Measurements from ENCODE around the gene GPC6. TPM values are rescaled to one million over a fixed set of nuclear protein-coding genes. Genes with fewer than 3 reads are reported as not detected.

GPC6 gene
- total RNA-seq, 3 donors from 2014 or later: 0.03 to 0.08 TPM; not detected in 1

- Mint-ChIP-seq H3K27me3 (ENCODE audit: low read depth) (peaks cover 16% of the 10 kb centered on the region), H3K4me1 (ENCODE audit: low read depth) (peaks cover 1% of the 10 kb centered on the region), H3K4me3 (no peak overlapping the region), H3K9me3 (no peaks in the 10 kb centered on the region), H3K36me3 (ENCODE audit: insufficient read depth) (peaks cover 1% of the 10 kb centered on the region)
- DNase-seq (no peak), ATAC-seq (no peak)
Observed at GRCh38 chr13:93222976-93223375, 3.6 kb upstream of the GPC6 start.

GRCh38 chr13:93224535-93224934 lies 2.1 kb upstream of the GPC6 start:
- no peak for ATAC-seq
- H3K4me3 Mint-ChIP-seq: no peak overlapping the region
- peaks cover 24% of the 10 kb centered on the region for H3K27me3 Mint-ChIP-seq (ENCODE audit: low read depth)

GRCh38 chr13:93225610-93226009 lies 997 bp upstream of the GPC6 start:
- DNase-seq: no peak
- Mint-ChIP-seq H3K9me3 (no peaks in the 10 kb centered on the region), H3K4me1 (ENCODE audit: low read depth) (peaks cover 1% of the 10 kb centered on the region), H3K36me3 (ENCODE audit: insufficient read depth) (peaks cover 1% of the 10 kb centered on the region), H3K4me3 (no peak overlapping the region), H3K27me3 (ENCODE audit: low read depth) (peaks cover 29% of the 10 kb centered on the region)
- ATAC-seq: no peak

More at GRCh38 chr13:93224535-93224934, 2.1 kb upstream of the GPC6 start:
- peaks cover 1% of the 10 kb centered on the region for H3K4me1 Mint-ChIP-seq (ENCODE audit: low read depth)
- no peaks in the 10 kb centered on the region for H3K9me3 Mint-ChIP-seq
- peaks cover 1% of the 10 kb centered on the region for H3K36me3 Mint-ChIP-seq (ENCODE audit: insufficient read depth)
- DNase-seq: no peak

GRCh38 chr13:93226065-93226622 lies 463 bp upstream of the GPC6 start:
- H3K9me3 Mint-ChIP-seq: no peaks in the 10 kb centered on the region

GRCh38 chr13:93227280-93227877 lies 772 bp downstream of the GPC6 start:
- peak; percentile 28 to 43 for ATAC-seq
- no peaks in the 10 kb centered on the region for H3K9me3 Mint-ChIP-seq
- peaks cover 1% of the 10 kb centered on the region for H3K4me1 Mint-ChIP-seq (ENCODE audit: low read depth)
- no peak for DNase-seq
- peaks cover 1% of the 10 kb centered on the region for H3K36me3 Mint-ChIP-seq (ENCODE audit: insufficient read depth)
- peaks cover 32% of the 10 kb centered on the region for H3K27me3 Mint-ChIP-seq (ENCODE audit: low read depth)
- no peak overlapping the region for H3K4me3 Mint-ChIP-seq

More at GRCh38 chr13:93226065-93226622, 463 bp upstream of the GPC6 start:
- Mint-ChIP-seq H3K4me3 (no peak overlapping the region), H3K27me3 (ENCODE audit: low read depth) (peaks cover 29% of the 10 kb centered on the region), H3K36me3 (ENCODE audit: insufficient read depth) (peaks cover 1% of the 10 kb centered on the region), H3K4me1 (ENCODE audit: low read depth) (peaks cover 1% of the 10 kb centered on the region)
- ATAC-seq: no peak
- DNase-seq: no peak

GRCh38 chr13:93227878-93228642 lies 1.5 kb downstream of the GPC6 start:
- no peak for DNase-seq
- Mint-ChIP-seq H3K27me3 (ENCODE audit: low read depth) (peaks cover 32% of the 10 kb centered on the region), H3K4me1 (ENCODE audit: low read depth) (peaks cover 1% of the 10 kb centered on the region), H3K36me3 (ENCODE audit: insufficient read depth) (peaks cover 1% of the 10 kb centered on the region), H3K4me3 (no peak overlapping the region), H3K9me3 (no peaks in the 10 kb centered on the region)
- ATAC-seq: peak; percentile 23 to 32

GRCh38 chr13:93228643-93228937 lies 2.0 kb downstream of the GPC6 start:
- peaks cover 32% of the 10 kb centered on the region for H3K27me3 Mint-ChIP-seq (ENCODE audit: low read depth)
- DNase-seq (no peak), ATAC-seq (no peak)
- H3K9me3 Mint-ChIP-seq: no peaks in the 10 kb centered on the region
- no peak overlapping the region for H3K4me3 Mint-ChIP-seq
- H3K4me1 Mint-ChIP-seq (ENCODE audit: low read depth): peaks cover 1% of the 10 kb centered on the region
- peaks cover 1% of the 10 kb centered on the region for H3K36me3 Mint-ChIP-seq (ENCODE audit: insufficient read depth)

GRCh38 chr13:93230261-93230855 lies 3.8 kb downstream of the GPC6 start:
- no peak for DNase-seq
- Mint-ChIP-seq H3K9me3 (no peaks in the 10 kb centered on the region), H3K4me3 (no peak overlapping the region), H3K36me3 (ENCODE audit: insufficient read depth) (peaks cover 1% of the 10 kb centered on the region), H3K4me1 (ENCODE audit: low read depth) (peaks cover 1% of the 10 kb centered on the region), H3K27me3 (ENCODE audit: low read depth) (peaks cover 31% of the 10 kb centered on the region)
- ATAC-seq: no peak

GRCh38 chr13:93231867-93232266 lies 5.3 kb downstream of the GPC6 start:
- H3K36me3 Mint-ChIP-seq (ENCODE audit: insufficient read depth): no peaks in the 10 kb centered on the region
- no peak for ATAC-seq
- H3K4me3 Mint-ChIP-seq: no peak overlapping the region
- no peaks in the 10 kb centered on the region for H3K4me1 Mint-ChIP-seq (ENCODE audit: low read depth)
- DNase-seq: no peak
- no peaks in the 10 kb centered on the region for H3K9me3 Mint-ChIP-seq
- peaks cover 19% of the 10 kb centered on the region for H3K27me3 Mint-ChIP-seq (ENCODE audit: low read depth)

- Mint-ChIP-seq H3K9me3 (peaks cover 14% of the 10 kb centered on the region), H3K27me3 (ENCODE audit: low read depth) (peaks cover 8% of the 10 kb centered on the region), H3K4me1 (ENCODE audit: low read depth) (no peaks in the 10 kb centered on the region), H3K36me3 (ENCODE audit: insufficient read depth) (no peaks in the 10 kb centered on the region), H3K4me3 (no peak overlapping the region)
- ATAC-seq: no peak
- no peak for DNase-seq
Observed at GRCh38 chr13:93233997-93234416, 7.4 kb downstream of the GPC6 start.

GRCh38 chr13:93234459-93234858 lies 7.9 kb downstream of the GPC6 start:
- Mint-ChIP-seq H3K36me3 (ENCODE audit: insufficient read depth) (no peaks in the 10 kb centered on the region), H3K4me1 (ENCODE audit: low read depth) (no peaks in the 10 kb centered on the region), H3K27me3 (ENCODE audit: low read depth) (peaks cover 7% of the 10 kb centered on the region), H3K4me3 (no peak overlapping the region), H3K9me3 (peaks cover 19% of the 10 kb centered on the region)
- DNase-seq (no peak), ATAC-seq (no peak)

- H3K4me1 Mint-ChIP-seq (ENCODE audit: low read depth): no peaks in the 10 kb centered on the region
Observed at GRCh38 chr13:93235258-93236015, 8.8 kb downstream of the GPC6 start.

GRCh38 chr13:93238711-93239110 lies 12.1 kb downstream of the GPC6 start:
- DNase-seq (no peak), ATAC-seq (no peak)
- H3K9me3 Mint-ChIP-seq: peaks cover 31% of the 10 kb centered on the region
- no peaks in the 10 kb centered on the region for H3K4me1 Mint-ChIP-seq (ENCODE audit: low read depth)
- H3K4me3 Mint-ChIP-seq: no peak overlapping the region
- H3K36me3 Mint-ChIP-seq (ENCODE audit: insufficient read depth): no peaks in the 10 kb centered on the region
- peaks cover 3% of the 10 kb centered on the region for H3K27me3 Mint-ChIP-seq (ENCODE audit: low read depth)

More at GRCh38 chr13:93235258-93236015, 8.8 kb downstream of the GPC6 start:
- Mint-ChIP-seq H3K27me3 (ENCODE audit: low read depth) (peaks cover 3% of the 10 kb centered on the region), H3K9me3 (peaks cover 21% of the 10 kb centered on the region), H3K36me3 (ENCODE audit: insufficient read depth) (no peaks in the 10 kb centered on the region), H3K4me3 (no peak overlapping the region)
- ATAC-seq: no peak
- DNase-seq: no peak
